ENCODE data around the gene EMC8. TPM values are rescaled to one million over a fixed set of nuclear protein-coding genes. Genes with fewer than 3 reads are reported as not detected.

The EMC8 gene
- total RNA-seq, 1 donor from 2014 or later = 16.3 TPM

GRCh38 chr16:85835956-85836705 lies 36.8 kb upstream of the EMC8 start:
- FAIRE-seq (no peak), DNase-seq (ENCODE audit: low spot score in 2 of 2) (no peak)

GRCh38 chr16:85835227-85835751 lies 35.9 kb upstream of the EMC8 start:
- FAIRE-seq (no peak), DNase-seq (ENCODE audit: low spot score in 2 of 2) (no peak)

- FAIRE-seq (no peak), DNase-seq (ENCODE audit: low spot score in 2 of 2) (no peak)
These were observed 35.4 kb upstream of the EMC8 start for GRCh38 chr16:85834741-85835140.

- DNase-seq (ENCODE audit: low spot score in 2 of 2) (no peak), FAIRE-seq (no peak)
These were observed 34.0 kb upstream of the EMC8 start for GRCh38 chr16:85833219-85833920.

- FAIRE-seq (no peak), DNase-seq (ENCODE audit: low spot score in 2 of 2) (no peak)
These were observed 33.4 kb upstream of the EMC8 start for GRCh38 chr16:85832570-85833218.

GRCh38 chr16:85830821-85831220 lies 31.5 kb upstream of the EMC8 start:
- no peak for DNase-seq (ENCODE audit: low spot score in 2 of 2)
- FAIRE-seq = no peak

- FAIRE-seq = no peak
- DNase-seq (ENCODE audit: low spot score in 2 of 2) = no peak
These were observed 30.6 kb upstream of the EMC8 start for GRCh38 chr16:85829751-85830445.

GRCh38 chr16:85829171-85829719 lies 29.9 kb upstream of the EMC8 start:
- DNase-seq (ENCODE audit: low spot score in 2 of 2) (no peak), FAIRE-seq (no peak)

GRCh38 chr16:85828166-85828565 lies 28.8 kb upstream of the EMC8 start:
- no peak for FAIRE-seq
- no peak for DNase-seq (ENCODE audit: low spot score in 2 of 2)

- DNase-seq (ENCODE audit: low spot score in 2 of 2) (no peak), FAIRE-seq (no peak)
These were observed 27.4 kb upstream of the EMC8 start for GRCh38 chr16:85826686-85827247.

GRCh38 chr16:85825326-85825725 lies 26.0 kb upstream of the EMC8 start:
- FAIRE-seq = no peak
- DNase-seq (ENCODE audit: low spot score in 2 of 2) = no peak

GRCh38 chr16:85824161-85825135 lies 25.1 kb upstream of the EMC8 start:
- no peak for FAIRE-seq

GRCh38 chr16:85823328-85823920 lies 24.1 kb upstream of the EMC8 start:
- no peak for FAIRE-seq

More at GRCh38 chr16:85824161-85825135, 25.1 kb upstream of the EMC8 start:
- DNase-seq (ENCODE audit: low spot score in 2 of 2) = no peak

GRCh38 chr16:85822145-85822544 lies 22.8 kb upstream of the EMC8 start:
- DNase-seq (ENCODE audit: low spot score in 2 of 2) = no peak
- FAIRE-seq = no peak

More at GRCh38 chr16:85823328-85823920, 24.1 kb upstream of the EMC8 start:
- no peak for DNase-seq (ENCODE audit: low spot score in 2 of 2)

- DNase-seq (ENCODE audit: low spot score in 2 of 2) (peak; percentile 76 to 91), FAIRE-seq (no peak)
These were observed 22.2 kb upstream of the EMC8 start for GRCh38 chr16:85821390-85822135.

GRCh38 chr16:85820604-85821372 lies 21.4 kb upstream of the EMC8 start:
- FAIRE-seq (no peak), DNase-seq (ENCODE audit: low spot score in 2 of 2) (no peak)

GRCh38 chr16:85819771-85820170 lies 20.4 kb upstream of the EMC8 start:
- FAIRE-seq = no peak
- no peak for DNase-seq (ENCODE audit: low spot score in 2 of 2)

All from frontal cortex (tissue), 4 donors.